Measurements from ENCODE around the gene LIMS2. TPM values are rescaled to one million over a fixed set of nuclear protein-coding genes. Genes with fewer than 3 reads are reported as not detected.

Gene LIMS2
- total RNA-seq, 6 donors from 2014 or later = 33.6 to 169 (median 109) TPM

DNA sequence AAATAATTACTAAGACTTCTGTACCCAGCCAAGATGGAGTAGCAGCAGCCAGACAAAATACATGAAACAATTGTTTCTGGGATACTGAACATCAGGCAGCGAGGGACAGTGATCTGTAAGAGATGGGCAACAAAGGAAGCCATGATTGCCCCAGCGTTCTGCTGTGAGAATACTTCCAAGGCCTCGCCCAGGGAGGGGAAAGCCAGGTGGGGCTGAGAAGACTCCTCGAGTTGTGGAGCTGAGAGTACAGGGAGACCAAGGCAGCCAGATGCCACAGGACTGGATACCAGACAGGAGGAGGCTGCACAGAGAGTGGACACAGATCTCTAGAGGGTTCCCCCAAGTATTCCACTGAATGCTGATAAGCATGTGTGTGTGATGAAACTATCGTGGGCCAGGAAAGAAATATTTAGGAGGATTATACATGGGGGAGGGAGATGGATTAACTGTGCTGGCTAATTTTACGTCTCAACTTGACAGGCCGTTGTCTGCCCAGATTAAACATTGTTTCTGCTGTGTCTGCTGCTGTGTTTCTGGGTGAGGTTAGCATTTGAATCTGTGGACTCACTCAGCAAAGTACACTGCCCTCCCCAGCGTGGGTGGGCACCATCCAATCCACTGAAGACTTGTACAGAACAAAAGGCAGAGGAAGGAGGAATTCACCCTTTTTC, 10.2 kb upstream of the LIMS2 start:
- Histone ChIP-seq H3K4me3 (no peak overlapping the region), H3K9me3 (peaks cover 0 to 8% (median 5%) of the 10 kb centered on the region in 4 donors), H3K27ac (no peak overlapping the region), H3K4me1 (peaks cover 0 to 24% (median 16%) of the 10 kb centered on the region in 4 donors), H3K36me3 (no peaks in the 10 kb centered on the region), H3K27me3 (no peaks in the 10 kb centered on the region)
- TF ChIP-seq POLR2A (IDR thresholded peaks at IDR 0.05) = no peak
- 80 to 86% methylated on average over 8 of the region's 8 CpGs for WGBS, 2 donors
- ATAC-seq (ENCODE audit: low FRiP score in 2 of 2) = no peak
- DNase-seq = no peak

DNA sequence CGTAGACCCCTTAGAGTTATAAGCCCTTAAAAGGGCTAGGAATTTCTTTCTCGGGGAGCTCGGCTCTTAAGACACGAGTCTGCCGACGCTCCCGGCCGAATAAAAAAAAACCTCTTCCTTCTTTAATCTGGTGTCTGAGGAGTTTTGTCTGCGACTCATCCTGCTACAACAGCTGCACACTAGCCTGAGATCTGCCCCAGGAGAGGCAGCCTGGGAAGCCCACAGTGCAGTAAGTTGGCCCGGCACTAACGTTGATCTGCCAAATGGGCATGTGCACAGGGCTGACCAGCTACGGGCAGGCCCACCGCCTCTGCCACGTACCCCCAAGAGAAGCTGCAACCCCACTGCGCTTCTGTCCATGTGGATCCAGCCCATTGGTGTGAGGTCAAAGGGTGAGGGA, 8.4 kb upstream of the LIMS2 start:
- TF ChIP-seq, protein P1, sequence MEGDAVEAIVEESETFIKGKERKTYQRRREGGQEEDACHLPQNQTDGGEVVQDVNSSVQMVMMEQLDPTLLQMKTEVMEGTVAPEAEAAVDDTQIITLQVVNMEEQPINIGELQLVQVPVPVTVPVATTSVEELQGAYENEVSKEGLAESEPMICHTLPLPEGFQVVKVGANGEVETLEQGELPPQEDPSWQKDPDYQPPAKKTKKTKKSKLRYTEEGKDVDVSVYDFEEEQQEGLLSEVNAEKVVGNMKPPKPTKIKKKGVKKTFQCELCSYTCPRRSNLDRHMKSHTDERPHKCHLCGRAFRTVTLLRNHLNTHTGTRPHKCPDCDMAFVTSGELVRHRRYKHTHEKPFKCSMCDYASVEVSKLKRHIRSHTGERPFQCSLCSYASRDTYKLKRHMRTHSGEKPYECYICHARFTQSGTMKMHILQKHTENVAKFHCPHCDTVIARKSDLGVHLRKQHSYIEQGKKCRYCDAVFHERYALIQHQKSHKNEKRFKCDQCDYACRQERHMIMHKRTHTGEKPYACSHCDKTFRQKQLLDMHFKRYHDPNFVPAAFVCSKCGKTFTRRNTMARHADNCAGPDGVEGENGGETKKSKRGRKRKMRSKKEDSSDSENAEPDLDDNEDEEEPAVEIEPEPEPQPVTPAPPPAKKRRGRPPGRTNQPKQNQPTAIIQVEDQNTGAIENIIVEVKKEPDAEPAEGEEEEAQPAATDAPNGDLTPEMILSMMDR (IDR thresholded peaks at IDR 0.05) = no peak
- TF ChIP-seq POLR2A (IDR thresholded peaks at IDR 0.05) = no peak
- TF ChIP-seq EP300 (IDR thresholded peaks at IDR 0.05) = no peak
- no peak for TF ChIP-seq POLR2AphosphoS5 (IDR thresholded peaks at IDR 0.05)
- H3K36me3 ChIP-seq = no peaks in the 10 kb centered on the region
- H3K27ac ChIP-seq = no peak overlapping the region
- WGBS, 2 donors = 66 to 69% methylated on average over 9 to 14 of the region's 15 CpGs
- peaks cover 3 to 26% (median 16%) of the 10 kb centered on the region in 4 donors for H3K4me1 ChIP-seq
- no peak overlapping the region for H3K4me3 ChIP-seq
- no peaks in the 10 kb centered on the region for H3K27me3 ChIP-seq
- peak in 1 of 2 donors; percentile 36 for DNase-seq
- ATAC-seq (ENCODE audit: low FRiP score in 2 of 2) = peak in 1 of 2 donors; percentile 41
- H3K9me3 ChIP-seq = peaks cover 0 to 3% (median 0%) of the 10 kb centered on the region in 4 donors

DNA sequence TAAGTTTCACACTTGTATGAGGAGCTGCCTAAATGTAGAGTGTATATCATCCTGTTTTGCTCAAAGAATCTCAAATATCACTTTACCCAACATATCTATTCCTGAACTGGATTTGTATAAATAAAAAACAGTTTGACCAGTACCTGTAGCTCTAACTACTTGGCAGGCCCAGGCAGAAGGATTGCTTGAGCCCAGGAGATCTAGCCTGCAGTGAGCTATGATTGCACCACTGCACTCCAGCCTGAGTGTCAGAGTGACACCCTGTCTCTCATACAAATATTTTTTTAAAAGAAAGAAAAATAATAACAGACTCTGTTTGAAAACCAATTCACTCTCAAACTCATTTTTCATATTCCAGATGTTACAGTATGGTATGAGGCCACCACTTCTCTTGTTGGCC, 7.7 kb upstream of the LIMS2 start:
- no peaks in the 10 kb centered on the region for H3K27me3 ChIP-seq
- peaks cover 3 to 26% (median 16%) of the 10 kb centered on the region in 4 donors for H3K4me1 ChIP-seq
- H3K9me3 ChIP-seq = no peaks in the 10 kb centered on the region
- no peaks in the 10 kb centered on the region for H3K36me3 ChIP-seq
- H3K4me3 ChIP-seq = no peak overlapping the region
- no peak for ATAC-seq (ENCODE audit: low FRiP score in 2 of 2)
- no peak for DNase-seq
- H3K27ac ChIP-seq = no peak overlapping the region
- TF ChIP-seq, protein P1 (IDR thresholded peaks at IDR 0.05) = no peak
- TF ChIP-seq POLR2A (IDR thresholded peaks at IDR 0.05) = no peak
- TF ChIP-seq POLR2AphosphoS5 (IDR thresholded peaks at IDR 0.05) = no peak

DNA sequence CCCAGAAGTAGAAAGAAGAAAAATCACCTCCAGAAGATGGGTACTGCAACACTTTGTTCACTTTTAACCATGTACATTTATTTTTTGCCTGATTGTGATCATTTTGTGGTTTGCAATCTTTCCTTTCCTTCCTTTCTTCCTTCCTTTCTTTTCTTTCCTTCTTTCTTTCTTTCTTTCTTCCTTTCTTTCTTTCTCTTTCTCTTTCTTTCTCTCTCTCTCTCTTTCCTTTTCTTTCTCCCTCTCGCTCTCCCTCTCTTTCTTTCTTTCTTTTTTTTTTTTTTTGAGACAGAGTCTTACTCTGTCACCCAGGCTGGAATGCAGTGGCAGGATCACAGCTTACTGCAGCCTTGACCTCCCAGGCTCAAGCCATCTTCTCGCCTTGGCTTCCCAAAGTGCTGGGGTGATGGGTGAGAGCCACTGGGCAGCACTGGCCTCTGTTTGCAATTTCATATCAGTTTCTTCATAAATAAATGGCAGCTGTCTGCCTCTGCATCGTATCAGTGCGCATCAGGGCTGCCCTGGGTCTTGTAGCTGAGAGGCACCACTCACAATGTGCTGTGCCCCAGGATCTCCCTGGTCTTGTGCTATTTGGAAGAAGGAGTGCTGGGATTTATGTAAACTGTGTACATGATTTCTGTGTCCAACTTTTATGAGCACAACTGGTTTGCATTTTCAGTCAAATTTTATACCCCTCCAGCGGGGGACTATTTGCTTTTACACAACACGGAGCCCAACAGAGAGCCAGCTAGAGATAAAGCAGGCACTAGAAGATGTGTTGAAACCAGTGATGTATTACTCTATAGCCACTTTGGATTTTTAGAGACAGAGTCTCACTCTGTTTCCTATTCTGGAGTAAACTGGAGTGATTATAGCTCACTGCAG, 6.9 kb upstream of the LIMS2 start:
- DNase-seq = no peak
- Histone ChIP-seq H3K27me3 (no peaks in the 10 kb centered on the region), H3K27ac (peak overlapping the region in 1 of 4 donors; percentile 60), H3K36me3 (no peaks in the 10 kb centered on the region), H3K9me3 (no peaks in the 10 kb centered on the region), H3K4me3 (no peak overlapping the region), H3K4me1 (peaks cover 3 to 26% (median 17%) of the 10 kb centered on the region in 4 donors)
- ATAC-seq (ENCODE audit: low FRiP score in 2 of 2) = no peak
- TF ChIP-seq POLR2A (IDR thresholded peaks at IDR 0.05) (no peak), POLR2AphosphoS5 (IDR thresholded peaks at IDR 0.05) (no peak)
- WGBS, 2 donors = 83 to 85% methylated on average over 6 of the region's 6 CpGs

DNA sequence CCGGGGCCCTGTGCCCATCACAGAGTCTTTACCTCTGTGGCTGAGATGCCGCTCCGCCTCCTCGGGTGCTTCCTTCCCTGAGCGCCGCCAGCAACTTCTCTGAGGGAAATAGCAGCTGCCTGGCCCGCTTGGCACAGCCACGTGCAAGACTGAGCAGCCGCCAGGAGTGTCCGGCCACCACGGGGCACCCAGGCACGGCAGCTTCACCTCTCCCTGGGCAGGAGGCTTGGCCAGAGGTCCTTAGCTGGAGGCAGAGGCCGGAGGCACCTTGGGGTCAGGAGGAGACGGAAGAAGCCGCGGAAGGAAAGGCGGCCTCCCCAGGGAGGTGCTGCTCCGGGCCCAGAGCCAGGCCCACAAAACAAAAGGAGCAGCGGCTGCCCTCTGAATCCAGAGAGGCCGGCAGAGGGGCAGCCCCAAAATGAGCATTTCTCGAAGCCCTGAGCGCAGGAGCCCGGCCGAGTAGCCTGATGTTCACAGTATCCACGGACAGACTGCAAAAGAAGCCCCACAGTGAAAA, 6.0 kb upstream of the LIMS2 start:
- no peak for TF ChIP-seq EP300 (IDR thresholded peaks at IDR 0.05)
- TF ChIP-seq, protein P1 (IDR thresholded peaks at IDR 0.05) = no peak
- TF ChIP-seq POLR2AphosphoS5 (IDR thresholded peaks at IDR 0.05) = no peak
- no peak for TF ChIP-seq POLR2A (IDR thresholded peaks at IDR 0.05)
- H3K9me3 ChIP-seq = no peaks in the 10 kb centered on the region
- peak in 1 of 2 donors; percentile 30 for ATAC-seq (ENCODE audit: low FRiP score in 2 of 2)
- DNase-seq = peak in 1 of 2 donors; percentile 75
- H3K36me3 ChIP-seq = no peaks in the 10 kb centered on the region
- peaks cover 7 to 32% (median 23%) of the 10 kb centered on the region in 4 donors for H3K4me1 ChIP-seq
- no peaks in the 10 kb centered on the region for H3K27me3 ChIP-seq
- H3K27ac ChIP-seq = peak overlapping the region; percentile 2 to 61 (median 34)
- peak overlapping the region; percentile 18 to 39 (median 24) for H3K4me3 ChIP-seq
- WGBS, 2 donors = 56 to 57% methylated on average over 9 to 16 of the region's 25 CpGs

Data from upper lobe of left lung (tissue), 6 donors.